Fibroblast of the aortic adventitia (primary cell): ENCODE data around the gene DNAL4. TPM values are rescaled to one million over a fixed set of nuclear protein-coding genes. Genes with fewer than 3 reads are reported as not detected.

Source experiments
- DNase-seq: peaks from one replicate; pipeline ENCODE4 v3.0.0-alpha.2; 2010; ENCODE audit warnings: low read depth
- H3K4me3 ChIP-seq: 2 replicates; pipeline ENCODE4 v1.5.1; 2011; ENCODE audit warnings: low read depth, mild to moderate bottlenecking, control low read depth, low read length, moderate library complexity
- CTCF ChIP-seq: IDR thresholded peaks from 2 replicates; pipeline ENCODE4 v1.5.1; 2011; ENCODE audit warnings: mild to moderate bottlenecking, low read length, control low read depth, inconsistent platforms; ENCODE audit not compliant: insufficient read depth
- small RNA-seq: library from RNA; depleted of rRNA; stranded (forward); fragments of <200 nt; gene quantifications from one replicate; pipeline ENCODE3, GENCODE V24; 2012
- total RNA-seq: library from RNA; depleted of rRNA; stranded (reverse); fragments of >200 nt; gene quantifications from 2 replicates; pipeline ENCODE4 v1.2.3, GENCODE V29; 2012; ENCODE audit warnings: low replicate concordance

DNAL4 gene
- total RNA-seq, 1 donor, result 11.0 TPM

GRCh38 chr22:38730411-38730871 lies 63.5 kb downstream of the DNAL4 start:
- no peak for DNase-seq

GRCh38 chr22:38729946-38730345 lies 64.0 kb downstream of the DNAL4 start:
- no peak for DNase-seq
- no peak for TF ChIP-seq CTCF
- H3K4me3 ChIP-seq, result no peak overlapping the region

More at GRCh38 chr22:38730411-38730871, 63.5 kb downstream of the DNAL4 start:
- no peak for TF ChIP-seq CTCF
- no peak overlapping the region for H3K4me3 ChIP-seq

- no peak overlapping the region for H3K4me3 ChIP-seq
- no peak for DNase-seq
- TF ChIP-seq CTCF, result no peak
Measured at GRCh38 chr22:38728871-38729796, 64.8 kb downstream of the DNAL4 start.

Small RNAs within 50 kb of the gene (small RNA-seq; reads per million reads assigned to genes)
- gene AL021707.8, result not detected

Other genes with a start within 250 kb of the DNAL4 start
- 1.3 and 5.3 TPM in 2 replicates for gene DMC1, start 224.0 kb downstream of the DNAL4 start, total RNA-seq
- 0.74 and 2.0 TPM in 2 replicates for gene FAM227A, start 137.8 kb downstream of the DNAL4 start, total RNA-seq
- 14.3 and 19.4 TPM in 2 replicates for gene CBY1, start 137.5 kb downstream of the DNAL4 start, total RNA-seq
- gene TOMM22, start 112.2 kb downstream of the DNAL4 start, total RNA-seq, result 32.2 and 70.4 TPM in 2 replicates
- 56.4 and 61.2 TPM in 2 replicates for gene JOSD1, start 93.2 kb downstream of the DNAL4 start, total RNA-seq
- 19.6 and 26.8 TPM in 2 replicates for gene GTPBP1, start 88.2 kb downstream of the DNAL4 start, total RNA-seq
- 69.1 and 93.2 TPM in 2 replicates for gene SUN2, start 38.1 kb downstream of the DNAL4 start, total RNA-seq
- gene NPTXR, start 49.9 kb upstream of the DNAL4 start, total RNA-seq, result 1.3 and 2.0 TPM in 2 replicates
- gene CBX6, start 78.1 kb upstream of the DNAL4 start, total RNA-seq, result 50.7 and 87.7 TPM in 2 replicates
- gene APOBEC3A, start 163.5 kb upstream of the DNAL4 start, total RNA-seq, result not detected in 2 replicates
- 0.90 and 6.8 TPM in 2 replicates for gene APOBEC3B, start 188.2 kb upstream of the DNAL4 start, total RNA-seq
- 5.2 and 18.9 TPM in 2 replicates for gene APOBEC3C, start 220.1 kb upstream of the DNAL4 start, total RNA-seq
- gene APOBEC3D, start 227.0 kb upstream of the DNAL4 start, total RNA-seq, result 0.49 and 0.90 TPM in 2 replicates
- 1.3 and 4.3 TPM in 2 replicates for gene APOBEC3F, start 246.7 kb upstream of the DNAL4 start, total RNA-seq